Esophagus squamous epithelium (tissue), 4 donors: ENCODE measurements around the gene KIAA1671.

Source experiments
- POLR2A ChIP-seq, 4 donors: fragments of 450-650 bp; IDR thresholded peaks; one replicate each; pipeline ENCODE4 v1.6.1; 2017; ENCODE audit warnings: antibody characterized with exemption in 4 of 4, mild to moderate bottlenecking in 4 of 4, moderate library complexity in 3 of 4
- TF ChIP-seq, protein P1 (sequence below), 6 experiments: fragments of 450-650 bp in 4 of 6; fragments of 200-600 bp in 2 of 6; sonication (generic) in 2 of 6; IDR thresholded peaks; one replicate each; pipeline ENCODE4 v1.5.1; 2016 to 2019; ENCODE audit warnings: antibody characterized with exemption in 6 of 6, mild to moderate bottlenecking in 4 of 6, moderate library complexity in 4 of 6

DNA sequence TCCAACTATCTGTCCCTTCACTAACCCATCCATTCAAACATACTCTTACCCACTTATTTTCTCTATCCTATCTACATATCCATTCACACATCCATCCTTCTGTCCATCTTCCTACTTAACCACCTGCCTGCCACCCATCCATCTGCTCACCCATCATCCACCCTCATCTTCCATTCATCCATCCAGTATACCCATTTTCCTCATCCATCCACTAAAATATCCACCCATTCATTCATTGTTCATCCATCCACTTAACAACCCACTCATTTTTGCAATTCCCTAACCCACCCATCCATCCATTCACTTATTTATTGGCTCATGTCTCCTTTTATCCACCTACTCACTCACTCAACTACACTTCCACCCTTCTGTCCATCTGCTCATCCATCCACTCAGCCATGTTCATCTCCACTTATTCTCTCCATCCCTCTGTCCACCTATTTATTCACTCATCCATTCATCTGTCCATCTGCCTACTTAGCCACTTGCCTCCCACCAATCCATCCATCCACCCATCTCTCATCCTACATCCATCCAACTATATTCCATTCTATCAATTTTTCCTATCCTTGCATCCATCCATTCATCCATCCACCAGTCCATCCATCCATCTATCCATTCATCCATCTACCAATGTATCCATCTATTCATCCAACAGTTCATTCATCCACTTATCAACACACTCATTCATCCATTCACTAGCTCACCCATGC, 16.6 kb upstream of the KIAA1671 start:
- TF ChIP-seq, protein P1, sequence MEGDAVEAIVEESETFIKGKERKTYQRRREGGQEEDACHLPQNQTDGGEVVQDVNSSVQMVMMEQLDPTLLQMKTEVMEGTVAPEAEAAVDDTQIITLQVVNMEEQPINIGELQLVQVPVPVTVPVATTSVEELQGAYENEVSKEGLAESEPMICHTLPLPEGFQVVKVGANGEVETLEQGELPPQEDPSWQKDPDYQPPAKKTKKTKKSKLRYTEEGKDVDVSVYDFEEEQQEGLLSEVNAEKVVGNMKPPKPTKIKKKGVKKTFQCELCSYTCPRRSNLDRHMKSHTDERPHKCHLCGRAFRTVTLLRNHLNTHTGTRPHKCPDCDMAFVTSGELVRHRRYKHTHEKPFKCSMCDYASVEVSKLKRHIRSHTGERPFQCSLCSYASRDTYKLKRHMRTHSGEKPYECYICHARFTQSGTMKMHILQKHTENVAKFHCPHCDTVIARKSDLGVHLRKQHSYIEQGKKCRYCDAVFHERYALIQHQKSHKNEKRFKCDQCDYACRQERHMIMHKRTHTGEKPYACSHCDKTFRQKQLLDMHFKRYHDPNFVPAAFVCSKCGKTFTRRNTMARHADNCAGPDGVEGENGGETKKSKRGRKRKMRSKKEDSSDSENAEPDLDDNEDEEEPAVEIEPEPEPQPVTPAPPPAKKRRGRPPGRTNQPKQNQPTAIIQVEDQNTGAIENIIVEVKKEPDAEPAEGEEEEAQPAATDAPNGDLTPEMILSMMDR (IDR thresholded peaks at IDR 0.05), result no peak
- TF ChIP-seq POLR2A (IDR thresholded peaks at IDR 0.05), result no peak
